Measurements from ENCODE around the gene LIMA1. TPM values are rescaled to one million over a fixed set of nuclear protein-coding genes. Genes with fewer than 3 reads are reported as not detected.
A peak's percentile ranks its signal among the peaks of the same experiment; 100 is the strongest.

Gene LIMA1
- total RNA-seq, 5 donors from 2014 or later (not counting 1 experiment from before 2014, with no cell fraction given), result 8.6 to 14.9 (median 11.1) TPM

- H3K4me1 ChIP-seq (ENCODE audit: control insufficient read depth in 1 of 2, extremely low read depth in 1 of 2, insufficient read depth in 2 of 2, low read length in 2 of 2), result no peaks in the 10 kb centered on the region
- 100% methylated on average over 4 of the region's 8 CpGs for WGBS (ENCODE audit: insufficient coverage)
- Mint-ChIP-seq H3K4me1 (peaks cover 3 to 6% (median 5%) of the 10 kb centered on the region in 3 donors), H3K27me3 (no peaks in the 10 kb centered on the region), H3K27ac (no peak overlapping the region), H3K36me3 (peaks cover 31% of the 10 kb centered on the region), H3K4me3 (no peak overlapping the region), H3K9me3 (no peaks in the 10 kb centered on the region)
- no peak overlapping the region for H3K4me3 ChIP-seq (ENCODE audit: control insufficient read depth in 1 of 2, extremely low read depth in 1 of 2, low read length in 1 of 2)
- H3K9me3 ChIP-seq, result no peaks in the 10 kb centered on the region
- DNase-seq (no peak), ATAC-seq (replicated peaks in 1 of 4) (no peak)
- H3K36me3 ChIP-seq (ENCODE audit: control insufficient read depth in 2 of 2, extremely low read depth in 1 of 2, insufficient read depth in 1 of 2, low read length in 1 of 2), result peaks cover 11 to 40% of the 10 kb centered on the region in 2 donors
- CTCF ChIA-PET, result interaction anchor here (0.6 to 0.8 kb wide), 3 partner anchors 28 to 51 kb away, joined by 3 to 5 read pairs (median 3); no protein-coding TSS in a partner anchor
- POLR2A ChIA-PET, result interaction anchor here in 1 of 2 donors (0.7 kb wide), 1 partner anchor 630 kb away, joined by 9 read pairs; no protein-coding TSS in a partner anchor
- H3K27ac ChIP-seq (ENCODE audit: low read length), result no peak overlapping the region
- H3K27me3 ChIP-seq (replicated peaks in 1 of 2; ENCODE audit: control insufficient read depth in 2 of 2, extremely low read depth in 1 of 2, insufficient read depth in 2 of 2, low read length in 1 of 2), result no peaks in the 10 kb centered on the region
Measured at GRCh38 chr12:50142993-50143392, 140.3 kb downstream of the LIMA1 start.

GRCh38 chr12:50132505-50133135, 150.7 kb downstream of the LIMA1 start:
- no peak overlapping the region for H3K4me3 ChIP-seq (ENCODE audit: control insufficient read depth in 1 of 2, extremely low read depth in 1 of 2, low read length in 1 of 2)
- no peaks in the 10 kb centered on the region for H3K4me1 ChIP-seq (ENCODE audit: control insufficient read depth in 1 of 2, extremely low read depth in 1 of 2, insufficient read depth in 2 of 2, low read length in 2 of 2)
- Mint-ChIP-seq H3K27ac (peak overlapping the region; percentile 7 to 79), H3K36me3 (peaks cover 56% of the 10 kb centered on the region), H3K27me3 (no peaks in the 10 kb centered on the region), H3K9me3 (no peaks in the 10 kb centered on the region), H3K4me1 (peaks cover 5 to 16% (median 12%) of the 10 kb centered on the region in 3 donors), H3K4me3 (no peak overlapping the region)
- peaks cover 3 to 73% of the 10 kb centered on the region in 2 donors for H3K36me3 ChIP-seq (ENCODE audit: control insufficient read depth in 2 of 2, extremely low read depth in 1 of 2, insufficient read depth in 1 of 2, low read length in 1 of 2)
- ATAC-seq (replicated peaks in 1 of 4), result peak in 2 of 4 experiments; percentile 36 to 65
- H3K27me3 ChIP-seq (replicated peaks in 1 of 2; ENCODE audit: control insufficient read depth in 2 of 2, extremely low read depth in 1 of 2, insufficient read depth in 2 of 2, low read length in 1 of 2), result no peaks in the 10 kb centered on the region
- POLR2A ChIA-PET, result interaction anchor here in 1 of 2 donors (0.6 to 0.9 kb wide), 2 partner anchors 21 to 765 kb away, joined by 3 to 4 read pairs; partner anchors contain the start of genes COX14 and SPATS2
- no peak overlapping the region for H3K27ac ChIP-seq (ENCODE audit: low read length)
- peak in 3 of 35 experiments; percentile 7 to 60 (median 24) for DNase-seq
- no peaks in the 10 kb centered on the region for H3K9me3 ChIP-seq
- WGBS (ENCODE audit: insufficient coverage), result 67% methylated on average over 1 of the region's 2 CpGs
- CTCF ChIA-PET, result interaction anchor here (0.5 to 3.0 kb wide), 17 partner anchors 14 to 1189 kb away, joined by 3 to 47 read pairs (median 3); partner anchors contain the start of genes COX14 (in 2 of the 2) and LIMA1 (in 1 of the 2)

GRCh38 chr12:50129290-50129689, 154.0 kb downstream of the LIMA1 start:
- WGBS (ENCODE audit: insufficient coverage), result 100% methylated on average over 1 of the region's 4 CpGs
- POLR2A ChIA-PET, result interaction anchor here (0.5 to 2.9 kb wide), 3 partner anchors 17 to 1244 kb away, joined by 3 to 10 read pairs (median 3); partner anchors contain the start of gene COX14 (in 1 of the 2)
- Mint-ChIP-seq H3K27ac (no peak overlapping the region), H3K36me3 (peaks cover 52% of the 10 kb centered on the region), H3K4me1 (peaks cover 20 to 34% (median 27%) of the 10 kb centered on the region in 3 donors), H3K4me3 (no peak overlapping the region), H3K27me3 (no peaks in the 10 kb centered on the region), H3K9me3 (no peaks in the 10 kb centered on the region)
- Histone ChIP-seq H3K4me1 (ENCODE audit: control insufficient read depth in 1 of 2, extremely low read depth in 1 of 2, insufficient read depth in 2 of 2, low read length in 2 of 2) (peaks cover 2 to 4% of the 10 kb centered on the region in 2 experiments), H3K27me3 (replicated peaks in 1 of 2; ENCODE audit: control insufficient read depth in 2 of 2, extremely low read depth in 1 of 2, insufficient read depth in 2 of 2, low read length in 1 of 2) (no peaks in the 10 kb centered on the region), H3K9me3 (no peaks in the 10 kb centered on the region), H3K27ac (ENCODE audit: low read length) (no peak overlapping the region), H3K4me3 (ENCODE audit: control insufficient read depth in 1 of 2, extremely low read depth in 1 of 2, low read length in 1 of 2) (no peak overlapping the region), H3K36me3 (ENCODE audit: control insufficient read depth in 2 of 2, extremely low read depth in 1 of 2, insufficient read depth in 1 of 2, low read length in 1 of 2) (peaks cover 9 to 63% of the 10 kb centered on the region in 2 donors)
- CTCF ChIA-PET, result interaction anchor here (0.5 to 1.9 kb wide), 6 partner anchors 17 to 921 kb away, joined by 3 to 8 read pairs (median 6); partner anchors contain the start of gene COX14 (in 1 of the 2)
- DNase-seq (no peak), ATAC-seq (replicated peaks in 1 of 4) (no peak)

GRCh38 chr12:50127546-50127945, 155.8 kb downstream of the LIMA1 start:
- no peak for DNase-seq
- Mint-ChIP-seq H3K27me3 (no peaks in the 10 kb centered on the region), H3K27ac (no peak overlapping the region), H3K36me3 (peaks cover 52% of the 10 kb centered on the region), H3K4me3 (no peak overlapping the region), H3K4me1 (peaks cover 25 to 35% (median 30%) of the 10 kb centered on the region in 3 donors), H3K9me3 (no peaks in the 10 kb centered on the region)
- Histone ChIP-seq H3K36me3 (ENCODE audit: control insufficient read depth in 2 of 2, extremely low read depth in 1 of 2, insufficient read depth in 1 of 2, low read length in 1 of 2) (peaks cover 9 to 65% of the 10 kb centered on the region in 2 donors), H3K9me3 (no peaks in the 10 kb centered on the region), H3K4me1 (ENCODE audit: control insufficient read depth in 1 of 2, extremely low read depth in 1 of 2, insufficient read depth in 2 of 2, low read length in 2 of 2) (peaks cover 2 to 4% of the 10 kb centered on the region in 2 experiments), H3K27ac (ENCODE audit: low read length) (no peak overlapping the region), H3K27me3 (replicated peaks in 1 of 2; ENCODE audit: control insufficient read depth in 2 of 2, extremely low read depth in 1 of 2, insufficient read depth in 2 of 2, low read length in 1 of 2) (no peaks in the 10 kb centered on the region), H3K4me3 (ENCODE audit: control insufficient read depth in 1 of 2, extremely low read depth in 1 of 2, low read length in 1 of 2) (no peak overlapping the region)
- WGBS (ENCODE audit: insufficient coverage), result 86% methylated on average over 2 of the region's 2 CpGs
- ChIA-PET POLR2A (no interaction called here), CTCF (interaction anchor here in 1 of 2 donors (0.5 to 0.7 kb wide), 2 partner anchors 9 to 1228 kb away, joined by 3 read pairs; no protein-coding TSS in a partner anchor)
- ATAC-seq (replicated peaks in 1 of 4), result no peak

Other genes starting within 250 kb of the LIMA1 start
- gene ASIC1, start 225.9 kb downstream of the LIMA1 start, total RNA-seq, result 1 to 10 TPM; 1.6 to 9.1 (median 5.1) TPM
- 10 to 100 TPM; 71.8 to 79.8 (median 78.8) TPM for gene SMARCD1, start 198.2 kb downstream of the LIMA1 start, total RNA-seq
- gene GPD1, start 179.5 kb downstream of the LIMA1 start, total RNA-seq, result 1 to 10 TPM in 1 of 5 donors, under 1 TPM in 4; 0.41 to 1.1 (median 0.86) TPM
- 10 to 100 TPM; 38.0 to 49.9 (median 43.9) TPM for gene COX14, start 171.3 kb downstream of the LIMA1 start, total RNA-seq
- 10 to 100 TPM; 41.1 to 58.5 (median 46.2) TPM for gene CERS5, start 116.2 kb downstream of the LIMA1 start, total RNA-seq
- not detected for gene FAM186A, start 113.1 kb upstream of the LIMA1 start, total RNA-seq
- gene LARP4, start 117.4 kb upstream of the LIMA1 start, total RNA-seq, result 10 to 100 TPM; 22.2 to 38.8 (median 36.7) TPM
- gene DIP2B, start 221.5 kb upstream of the LIMA1 start, total RNA-seq, result 10 to 100 TPM; 27.5 to 46.0 (median 29.6) TPM

Data from T-cell (primary cell).